H9 (cell line): ENCODE data around the gene DNAI1. TPM values are rescaled to one million over a fixed set of nuclear protein-coding genes. Genes with fewer than 3 reads are reported as not detected.

ENCODE experiments used
- DNase-seq: peaks from one replicate; pipeline ENCODE4 v3.0.0-alpha.2; 2017
- H2AFZ ChIP-seq: one replicate; pipeline ENCODE4 v1.6.1; 2013; ENCODE audit warnings: mild to moderate bottlenecking, low read length, control low read depth, moderate library complexity
- H2AK5ac ChIP-seq: 2 replicates; pipeline ENCODE4 v1.6.1; 2013; ENCODE audit warnings: low read length, control low read depth, mixed read lengths; ENCODE audit not compliant: insufficient read length
- H2BK120ac ChIP-seq: one replicate; pipeline ENCODE4 v1.6.1; 2013; ENCODE audit warnings: low read depth, mild to moderate bottlenecking, low read length, control low read depth, inconsistent platforms; ENCODE audit not compliant: poor library complexity, severe bottlenecking
- H2BK12ac ChIP-seq: 2 replicates; pipeline ENCODE4 v1.6.1; 2013; ENCODE audit warnings: low read length, control low read depth, mixed read lengths, low read depth; ENCODE audit not compliant: insufficient read length
- H2BK15ac ChIP-seq: 2 replicates; pipeline ENCODE4 v1.6.1; 2013; ENCODE audit warnings: low read depth, low read length, control low read depth
- H2BK20ac ChIP-seq: one replicate; pipeline ENCODE4 v1.6.1; 2013; ENCODE audit warnings: low read depth, mild to moderate bottlenecking, low read length, control low read depth, inconsistent platforms; ENCODE audit not compliant: poor library complexity, severe bottlenecking
- H2BK5ac ChIP-seq: 2 replicates; pipeline ENCODE4 v1.6.1; 2013; ENCODE audit warnings: low read length, control low read depth, mixed read lengths; ENCODE audit not compliant: insufficient read length
- H3K14ac ChIP-seq: 2 replicates; pipeline ENCODE4 v1.6.1; 2013; ENCODE audit warnings: low read length, control low read depth; ENCODE audit not compliant: insufficient read depth
- H3K18ac ChIP-seq: 2 replicates; pipeline ENCODE4 v1.6.1; 2013; ENCODE audit warnings: low read depth, mild to moderate bottlenecking, mixed read lengths, low read length, control low read depth; ENCODE audit not compliant: insufficient read length
- H3K23ac ChIP-seq: 2 replicates; pipeline ENCODE4 v1.6.1; 2013; ENCODE audit warnings: low read length, control low read depth, mixed read lengths, low read depth; ENCODE audit not compliant: insufficient read length
- H3K23me2 ChIP-seq: 2 replicates; pipeline ENCODE4 v1.6.1; 2013; ENCODE audit warnings: low read depth, mild to moderate bottlenecking, mixed read lengths, low read length, control low read depth; ENCODE audit not compliant: insufficient read length, poor library complexity, severe bottlenecking
- H3K27ac ChIP-seq: 2 replicates; pipeline ENCODE4 v1.5.1; 2013; ENCODE audit warnings: low read length, control low read depth, mixed read lengths, low read depth; ENCODE audit not compliant: insufficient read length
- H3K27me3 ChIP-seq: 2 replicates; pipeline ENCODE4 v1.6.1; 2013; ENCODE audit warnings: low read length, control low read depth, inconsistent platforms; ENCODE audit not compliant: insufficient read depth
- H3K4ac ChIP-seq: 2 replicates; pipeline ENCODE4 v1.6.1; 2013; ENCODE audit warnings: low read depth, mild to moderate bottlenecking, control low read depth, inconsistent platforms, low read length, moderate library complexity
- H3K4me1 ChIP-seq: 2 replicates; pipeline ENCODE4 v1.6.1; 2013; ENCODE audit warnings: low read length, control low read depth, inconsistent platforms; ENCODE audit not compliant: insufficient read depth
- H3K4me2 ChIP-seq: 2 replicates; pipeline ENCODE4 v1.6.1; 2013; ENCODE audit warnings: low read length, control low read depth, mixed read lengths; ENCODE audit not compliant: insufficient read length, insufficient read depth
- H3K56ac ChIP-seq: 2 replicates; pipeline ENCODE4 v1.6.1; 2013; ENCODE audit warnings: low read depth, mild to moderate bottlenecking, mixed read lengths, low read length, control low read depth; ENCODE audit not compliant: insufficient read length
- H3K79me1 ChIP-seq: 2 replicates; pipeline ENCODE4 v1.6.1; 2013; ENCODE audit warnings: low read depth, mild to moderate bottlenecking, moderate library complexity, low read length, control low read depth, inconsistent platforms; ENCODE audit not compliant: insufficient read depth, poor library complexity, severe bottlenecking
- H3K79me2 ChIP-seq: 2 replicates; pipeline ENCODE4 v1.6.1; 2013; ENCODE audit warnings: low read length, control low read depth, inconsistent platforms; ENCODE audit not compliant: insufficient read depth
- H3K9ac ChIP-seq: 2 replicates; pipeline ENCODE4 v1.6.1; 2013; ENCODE audit warnings: low read length, control low read depth, mixed read lengths; ENCODE audit not compliant: insufficient read length; ENCODE audit errors: extremely low read depth
- H3K9me3 ChIP-seq: one replicate; pipeline ENCODE4 v1.6.1; 2013; ENCODE audit warnings: low read depth, low read length, inconsistent platforms; ENCODE audit not compliant: control insufficient read depth
- H3T11ph ChIP-seq: one replicate; pipeline ENCODE4 v1.6.1; 2013; ENCODE audit warnings: mild to moderate bottlenecking, low read length, control low read depth, inconsistent platforms
- H4K20me1 ChIP-seq: one replicate; pipeline ENCODE4 v1.6.1; 2013; ENCODE audit not compliant: control insufficient read depth, insufficient read length, insufficient read depth
- H4K5ac ChIP-seq: 2 replicates; pipeline ENCODE4 v1.6.1; 2013; ENCODE audit warnings: low read depth, mild to moderate bottlenecking, mixed read lengths, low read length, control low read depth; ENCODE audit not compliant: insufficient read length
- H4K8ac ChIP-seq: replicated peaks from 2 replicates; pipeline ENCODE4 v1.6.1; 2013; ENCODE audit warnings: low read length, control low read depth, mixed read lengths, low read depth; ENCODE audit not compliant: insufficient read length
- H4K91ac ChIP-seq: 2 replicates; pipeline ENCODE4 v1.6.1; 2013; ENCODE audit warnings: low read depth, mild to moderate bottlenecking, moderate library complexity, mixed read lengths, low read length, control low read depth; ENCODE audit not compliant: insufficient read length
- H3K27ac Mint-ChIP-seq, 3 experiments: 2 replicates in 2 of 3; 3 replicates in 1 of 3; pipeline ENCODE4 v1.8.0; 2020 to 2021; ENCODE audit warnings: mixed read lengths in 3 of 3, mild to moderate bottlenecking in 1 of 3, moderate library complexity in 1 of 3
- H3K27me3 Mint-ChIP-seq: 2 replicates; pipeline ENCODE4 v1.8.0; 2021; ENCODE audit warnings: low read depth, mild to moderate bottlenecking, moderate library complexity, mixed read lengths
- H3K36me3 Mint-ChIP-seq, 3 experiments: 2 replicates in 2 of 3; 3 replicates in 1 of 3; pipeline ENCODE4 v1.8.0; 2020 to 2021; ENCODE audit warnings: low read depth in 3 of 3, mixed read lengths in 3 of 3; ENCODE audit not compliant: insufficient read depth in 1 of 3
- H3K4me1 Mint-ChIP-seq, 2 experiments: 2 replicates each; pipeline ENCODE4 v1.8.0; 2020; ENCODE audit warnings: mixed read lengths in 2 of 2
- H3K4me3 Mint-ChIP-seq, 2 experiments: 2 replicates in 1 of 2; 3 replicates in 1 of 2; pipeline ENCODE4 v1.8.0; 2020 to 2021; ENCODE audit warnings: mild to moderate bottlenecking in 2 of 2, mixed read lengths in 2 of 2, moderate library complexity in 1 of 2
- H3K9me3 Mint-ChIP-seq, 2 experiments: 2 replicates in 1 of 2; 3 replicates in 1 of 2; pipeline ENCODE4 v1.8.0; 2020; ENCODE audit warnings: mild to moderate bottlenecking in 2 of 2, mixed read lengths in 2 of 2, moderate library complexity in 1 of 2
- CTCF ChIP-seq: fragments of 200-600 bp; sonication (generic); conservative IDR thresholded peaks from 3 replicates; pipeline ENCODE4 v1.8.0; 2021; ENCODE audit warnings: antibody characterized with exemption, mild to moderate bottlenecking
- WGBS: extraction: QIAGEN DNeasy Blood & Tissue Kit; methylation state at CpG from one replicate; pipeline ENCODE4 v1.1.7; 2013; ENCODE audit warnings: missing lambda C conversion rate, low lambda C conversion rate, mixed read lengths; ENCODE audit not compliant: insufficient read length; ENCODE audit errors: extremely low coverage; 5-methylcytosine and 5-hydroxymethylcytosine counted together
- total RNA-seq: library from RNA; stranded (reverse); gene quantifications from 2 replicates; pipeline ENCODE4 v1.2.1, GENCODE V29; 2021

The DNAI1 gene
- total RNA-seq, 1 experiment from 2014 or later, result 0.22 TPM

DNA sequence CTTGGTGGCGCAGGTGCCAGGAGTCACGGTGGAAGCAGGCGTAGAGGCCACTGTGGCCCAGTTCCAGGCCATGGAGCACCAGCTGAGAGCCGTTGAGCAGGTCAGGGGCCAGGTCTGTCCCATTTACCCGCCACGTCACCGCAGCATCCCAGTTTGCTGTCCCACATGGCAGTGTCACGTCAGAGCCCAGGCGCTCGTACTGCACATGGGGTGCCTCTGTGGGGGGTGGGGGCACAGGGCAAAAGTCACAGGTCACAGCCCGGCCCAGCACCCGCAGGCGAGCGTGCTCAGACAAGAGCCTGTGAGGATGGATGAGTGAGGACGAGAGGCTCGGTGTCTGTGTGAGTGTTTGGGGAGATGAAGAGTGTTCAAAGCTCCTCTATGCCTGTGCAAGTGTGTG lies 106.0 kb downstream of the DNAI1 start:
- H3K9me3 Mint-ChIP-seq, result 0 out of 5 replicates have a peak, but pooled peaks cover 0 to 2% of the 10 kb centered on the region in 2 experiments
- no CpG with 5 or more reads among the region's 16 CpGs for WGBS
- no peaks in the 10 kb centered on the region for H3K36me3 Mint-ChIP-seq

More for the DNA sequence above, 106.0 kb downstream of the DNAI1 start:
- Histone ChIP-seq H4K8ac (no peak overlapping the region), H2BK12ac (no peak overlapping the region), H3K18ac (no peak overlapping the region), H3K9ac (no peak overlapping the region), H2BK5ac (no peak overlapping the region), H2AFZ (no peak overlapping the region), H3K9me3 (no peaks in the 10 kb centered on the region), H3K4me1 (peaks cover 4% of the 10 kb centered on the region; the same call in 1 of the 2 replicates), H3K56ac (no peak overlapping the region), H3K4ac (no peak overlapping the region), H2AK5ac (no peak overlapping the region), H3K23ac (no peak overlapping the region), H2BK15ac (no peak overlapping the region), H3T11ph (no peak overlapping the region), H3K79me1 (no peaks in the 10 kb centered on the region), H4K5ac (no peak overlapping the region), H3K27me3 (no peaks in the 10 kb centered on the region), H3K79me2 (no peaks in the 10 kb centered on the region), H4K20me1 (no peaks in the 10 kb centered on the region), H2BK120ac (no peak overlapping the region), H3K27ac (no peak overlapping the region), H3K4me2 (no peak overlapping the region), H3K14ac (no peak overlapping the region), H2BK20ac (no peak overlapping the region), H4K91ac (no peak overlapping the region), H3K23me2 (no peaks in the 10 kb centered on the region)
- Mint-ChIP-seq H3K27me3 (peaks cover 39% of the 10 kb centered on the region), H3K27ac (no peak overlapping the region), H3K4me3 (no peak overlapping the region), H3K4me1 (peaks cover 19 to 37% of the 10 kb centered on the region in 2 experiments)
- DNase-seq, result no peak
- TF ChIP-seq CTCF, result no peak
